Uterus (tissue), 4 donors: ENCODE results near the gene CRTAC1. TPM values are rescaled to one million over a fixed set of nuclear protein-coding genes. Genes with fewer than 3 reads are reported as not detected.

Source experiments
- DNase-seq, 2 donors: peaks; one replicate each; pipeline ENCODE4 v3.0.0-alpha.2; 2019 to 2020
- H3K27ac ChIP-seq, 2 donors: fragments of 200-600 bp; sonication (generic); 1 replicate in 1 of 2; 2 replicates in 1 of 2; pipeline ENCODE4 v1.5.1; 2016 to 2018
- H3K27me3 ChIP-seq, 2 donors: fragments of 200-600 bp; sonication (generic); one replicate each; pipeline ENCODE4 v1.5.1; 2018 to 2019; ENCODE audit warnings: control low read depth in 1 of 2
- H3K36me3 ChIP-seq, 2 donors: fragments of 200-600 bp; sonication (generic); one replicate each; pipeline ENCODE4 v1.5.1; 2019; ENCODE audit warnings: control low read depth in 1 of 2
- H3K4me1 ChIP-seq, 2 donors: fragments of 200-600 bp; sonication (generic); one replicate each; pipeline ENCODE4 v1.5.1; 2018 to 2019; ENCODE audit warnings: control low read depth in 1 of 2
- H3K4me3 ChIP-seq, 2 donors: fragments of 200-600 bp; sonication (generic); 1 replicate in 1 of 2; 2 replicates in 1 of 2; pipeline ENCODE4 v1.5.1; 2018 to 2019; ENCODE audit warnings: mild to moderate bottlenecking in 1 of 2
- H3K9me3 ChIP-seq, 2 donors: fragments of 200-600 bp; sonication (generic); one replicate each; pipeline ENCODE4 v1.5.1; 2019; ENCODE audit warnings: control low read depth in 1 of 2
- CTCF ChIP-seq, 4 experiments: fragments of 200-600 bp in 2 of 4; fragments of 450-650 bp in 2 of 4; sonication (generic) in 2 of 4; IDR thresholded peaks; one replicate each; pipeline ENCODE4 v1.5.1; 2016 to 2019; ENCODE audit warnings: antibody characterized with exemption in 4 of 4, mild to moderate bottlenecking in 2 of 4, moderate library complexity in 1 of 4
- POLR2A ChIP-seq, 2 donors: fragments of 450-650 bp; IDR thresholded peaks; one replicate each; pipeline ENCODE4 v1.6.1; 2016; ENCODE audit warnings: antibody characterized with exemption in 2 of 2, mild to moderate bottlenecking in 1 of 2, moderate library complexity in 1 of 2
- intact Hi-C: fragments of 100-400 bp; cut with DNase I; formaldehyde crosslinking; loops from one replicate; pipeline ENCODE4 v1.15.1; 2023; ENCODE audit warnings: low total_unique reads
- total RNA-seq, 4 donors: library from RNA; depleted of rRNA in 3 of 4; stranded (reverse); fragments of >200 nt in 3 of 4; gene quantifications; one replicate each; pipeline versions ENCODE4 v1.1.0 to v1.2.4, GENCODE V29; 2014 to 2023
- donor health status: DM: yes; HTN: yes; CAD: no.

The CRTAC1 gene
- total RNA-seq, 4 donors from 2014 or later = 0.26 to 7.5 (median 2.0) TPM

- Histone ChIP-seq H3K4me1 (no peaks in the 10 kb centered on the region), H3K36me3 (no peaks in the 10 kb centered on the region), H3K9me3 (no peaks in the 10 kb centered on the region), H3K4me3 (no peak overlapping the region), H3K27me3 (no peaks in the 10 kb centered on the region), H3K27ac (no peak overlapping the region)
- DNase-seq = no peak
- intact Hi-C loops = no loop called here
- TF ChIP-seq CTCF (IDR thresholded peaks at IDR 0.05) (no peak), POLR2A (IDR thresholded peaks at IDR 0.05) (no peak)
Observed at GRCh38 chr10:97904576-97904975, 125.8 kb downstream of the CRTAC1 start.

DNA sequence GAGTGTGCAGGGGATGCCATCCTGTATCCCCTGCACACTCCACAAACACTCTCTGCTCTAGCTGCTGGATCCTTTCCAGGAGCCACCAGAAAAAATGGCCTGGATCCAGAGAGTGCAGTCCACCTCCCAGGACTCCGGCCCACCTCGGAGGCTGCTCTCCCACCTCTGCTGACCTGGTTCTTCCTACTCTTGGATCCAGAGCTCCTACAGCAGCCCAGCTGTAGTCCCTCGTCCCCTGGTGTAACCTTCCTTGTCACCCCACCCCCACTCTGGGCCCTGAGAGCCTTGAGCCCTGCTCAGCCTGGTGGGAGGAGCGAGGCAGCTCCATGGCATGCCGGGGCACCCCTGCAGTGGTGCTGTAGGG, 126.4 kb downstream of the CRTAC1 start:
- H3K36me3 ChIP-seq = no peaks in the 10 kb centered on the region
- H3K27ac ChIP-seq = no peak overlapping the region
- no peak for DNase-seq
- H3K9me3 ChIP-seq = no peaks in the 10 kb centered on the region
- no peaks in the 10 kb centered on the region for H3K27me3 ChIP-seq
- intact Hi-C loops = no loop called here
- no peaks in the 10 kb centered on the region for H3K4me1 ChIP-seq
- TF ChIP-seq POLR2A (IDR thresholded peaks at IDR 0.05) (no peak), CTCF (IDR thresholded peaks at IDR 0.05) (no peak)
- no peak overlapping the region for H3K4me3 ChIP-seq

- TF ChIP-seq POLR2A (IDR thresholded peaks at IDR 0.05) = no peak
- no peak for TF ChIP-seq CTCF (IDR thresholded peaks at IDR 0.05)
- DNase-seq = no peak
- no peaks in the 10 kb centered on the region for H3K36me3 ChIP-seq
Observed at GRCh38 chr10:97903128-97904017, 127.0 kb downstream of the CRTAC1 start.

DNA sequence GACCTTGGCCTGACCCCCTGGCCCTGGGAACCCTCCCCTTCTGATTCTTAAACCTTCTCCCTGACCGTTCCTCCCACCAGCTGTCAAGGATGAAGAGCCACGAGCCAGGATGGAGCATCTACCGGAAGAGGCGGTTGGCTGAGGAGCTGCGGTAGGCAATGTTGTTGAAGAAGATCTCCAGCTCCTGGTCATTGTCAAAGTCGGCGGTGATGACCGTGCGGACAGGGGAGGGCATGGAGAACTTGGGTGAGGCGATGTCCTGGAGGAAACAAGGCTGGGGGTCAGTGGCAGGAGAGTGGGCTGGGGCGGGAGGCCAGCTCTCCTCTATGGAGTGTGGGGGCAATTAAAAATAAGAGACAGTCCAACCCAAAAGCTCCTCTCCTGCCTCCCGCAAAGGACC, 129.0 kb downstream of the CRTAC1 start:
- no peak for DNase-seq
- TF ChIP-seq POLR2A (IDR thresholded peaks at IDR 0.05) = no peak
- TF ChIP-seq CTCF (IDR thresholded peaks at IDR 0.05) = no peak
- H3K36me3 ChIP-seq = no peaks in the 10 kb centered on the region
- no peaks in the 10 kb centered on the region for H3K4me1 ChIP-seq
- no peaks in the 10 kb centered on the region for H3K9me3 ChIP-seq
- no peaks in the 10 kb centered on the region for H3K27me3 ChIP-seq
- H3K4me3 ChIP-seq = no peak overlapping the region
- no peak overlapping the region for H3K27ac ChIP-seq
- intact Hi-C loops = no loop called here

More at GRCh38 chr10:97903128-97904017, 127.0 kb downstream of the CRTAC1 start:
- Histone ChIP-seq H3K4me3 (no peak overlapping the region), H3K27ac (no peak overlapping the region), H3K4me1 (no peaks in the 10 kb centered on the region), H3K9me3 (no peaks in the 10 kb centered on the region), H3K27me3 (no peaks in the 10 kb centered on the region)
- intact Hi-C loops = no loop called here

GRCh38 chr10:97898429-97898828, 132.0 kb downstream of the CRTAC1 start:
- intact Hi-C loops = no loop called here
- H3K27me3 ChIP-seq = no peaks in the 10 kb centered on the region
- H3K4me3 ChIP-seq = no peak overlapping the region

More at GRCh38 chr10:97898429-97898828, 132.0 kb downstream of the CRTAC1 start:
- no peaks in the 10 kb centered on the region for H3K36me3 ChIP-seq
- DNase-seq = no peak
- no peaks in the 10 kb centered on the region for H3K4me1 ChIP-seq
- H3K27ac ChIP-seq = no peak overlapping the region
- H3K9me3 ChIP-seq = no peaks in the 10 kb centered on the region
- TF ChIP-seq POLR2A (IDR thresholded peaks at IDR 0.05) (no peak), CTCF (IDR thresholded peaks at IDR 0.05) (no peak)
